ENCODE results near the gene MACROD2. TPM values are rescaled to one million over a fixed set of nuclear protein-coding genes. Genes with fewer than 3 reads are reported as not detected.
A peak's percentile ranks its signal among the peaks of the same experiment; 100 is the strongest.

MACROD2 gene
- total RNA-seq, 1 experiment from 2014 or later, result 1.6 TPM

DNA sequence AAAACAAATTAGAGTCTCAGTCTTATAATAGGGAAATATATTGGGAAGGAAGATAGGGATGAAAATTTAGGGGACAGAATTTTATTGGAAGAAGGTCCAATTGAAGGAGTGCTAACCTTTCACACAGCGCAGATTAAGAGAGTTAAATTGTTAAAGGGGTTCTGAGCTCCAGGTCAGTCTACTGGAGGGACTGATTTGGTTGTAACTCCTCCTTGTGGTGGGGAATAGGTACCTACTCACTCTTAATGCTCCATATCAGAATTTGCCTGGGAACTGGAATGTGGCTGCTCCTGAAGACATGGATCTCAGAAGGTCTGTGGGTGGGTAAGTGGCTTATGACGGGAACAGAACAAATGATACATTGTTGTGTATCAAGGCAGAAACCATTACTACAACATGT lies 198.6 kb downstream of the MACROD2 start:
- no peak overlapping the region for H2BK15ac ChIP-seq (ENCODE audit: low read depth, low read length)
- no peak overlapping the region for H3K9ac ChIP-seq (ENCODE audit: extremely low read depth, insufficient read length, low read length)
- H3K27ac ChIP-seq (ENCODE audit: insufficient read length, low read depth, low read length), result no peak overlapping the region
- no peak overlapping the region for H4K91ac ChIP-seq (ENCODE audit: insufficient read length, low read depth, low read length)
- H3K79me1 ChIP-seq (ENCODE audit: insufficient read depth, low read depth, low read length, poor library complexity, severe bottlenecking), result no peaks in the 10 kb centered on the region
- H4K20me1 ChIP-seq (ENCODE audit: control insufficient read depth, insufficient read depth, insufficient read length), result no peaks in the 10 kb centered on the region
- no peaks in the 10 kb centered on the region for H3K9me3 ChIP-seq (ENCODE audit: control insufficient read depth, low read depth, low read length)
- Mint-ChIP-seq H3K27me3 (ENCODE audit: low read depth) (no peaks in the 10 kb centered on the region), H3K36me3 (ENCODE audit: insufficient read depth in 1 of 3, low read depth in 3 of 3) (no peaks in the 10 kb centered on the region), H3K4me1 (peaks cover 0 to 6% of the 10 kb centered on the region in 2 experiments; a peak in 2 of 4 replicates), H3K9me3 (no peaks in the 10 kb centered on the region), H3K27ac (no peak overlapping the region), H3K4me3 (no peak overlapping the region)
- no peak overlapping the region for H3K4ac ChIP-seq (ENCODE audit: low read depth, low read length)
- no CpG with 5 or more reads among the region's 2 CpGs for WGBS (ENCODE audit: extremely low coverage, insufficient read length, low lambda C conversion rate)
- H3K18ac ChIP-seq (ENCODE audit: insufficient read length, low read depth, low read length), result no peak overlapping the region
- no peak overlapping the region for H3T11ph ChIP-seq (ENCODE audit: low read length)
- no peak overlapping the region for H4K5ac ChIP-seq (ENCODE audit: insufficient read length, low read depth, low read length)
- H3K27me3 ChIP-seq (ENCODE audit: insufficient read depth, low read length), result no peaks in the 10 kb centered on the region; the same call in 1 of the 2 replicates
- no peak overlapping the region for H3K14ac ChIP-seq (ENCODE audit: insufficient read depth, low read length)
- no peaks in the 10 kb centered on the region for H3K23me2 ChIP-seq (ENCODE audit: insufficient read length, low read depth, low read length, poor library complexity, severe bottlenecking)
- H3K56ac ChIP-seq (ENCODE audit: insufficient read length, low read depth, low read length), result no peak overlapping the region
- no peak for DNase-seq
- H2AK5ac ChIP-seq (ENCODE audit: insufficient read length, low read length), result no peak overlapping the region
- no peak overlapping the region for H3K4me2 ChIP-seq (ENCODE audit: insufficient read depth, insufficient read length, low read length)
- TF ChIP-seq, protein P1, sequence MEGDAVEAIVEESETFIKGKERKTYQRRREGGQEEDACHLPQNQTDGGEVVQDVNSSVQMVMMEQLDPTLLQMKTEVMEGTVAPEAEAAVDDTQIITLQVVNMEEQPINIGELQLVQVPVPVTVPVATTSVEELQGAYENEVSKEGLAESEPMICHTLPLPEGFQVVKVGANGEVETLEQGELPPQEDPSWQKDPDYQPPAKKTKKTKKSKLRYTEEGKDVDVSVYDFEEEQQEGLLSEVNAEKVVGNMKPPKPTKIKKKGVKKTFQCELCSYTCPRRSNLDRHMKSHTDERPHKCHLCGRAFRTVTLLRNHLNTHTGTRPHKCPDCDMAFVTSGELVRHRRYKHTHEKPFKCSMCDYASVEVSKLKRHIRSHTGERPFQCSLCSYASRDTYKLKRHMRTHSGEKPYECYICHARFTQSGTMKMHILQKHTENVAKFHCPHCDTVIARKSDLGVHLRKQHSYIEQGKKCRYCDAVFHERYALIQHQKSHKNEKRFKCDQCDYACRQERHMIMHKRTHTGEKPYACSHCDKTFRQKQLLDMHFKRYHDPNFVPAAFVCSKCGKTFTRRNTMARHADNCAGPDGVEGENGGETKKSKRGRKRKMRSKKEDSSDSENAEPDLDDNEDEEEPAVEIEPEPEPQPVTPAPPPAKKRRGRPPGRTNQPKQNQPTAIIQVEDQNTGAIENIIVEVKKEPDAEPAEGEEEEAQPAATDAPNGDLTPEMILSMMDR (conservative IDR thresholded peaks at IDR 0.05), result peak; percentile 54
- no peak overlapping the region for H2BK5ac ChIP-seq (ENCODE audit: insufficient read length, low read length)
- H2BK20ac ChIP-seq (ENCODE audit: low read depth, low read length, poor library complexity, severe bottlenecking), result no peak overlapping the region
- no peak overlapping the region for H2AFZ ChIP-seq (ENCODE audit: low read length)
- no peaks in the 10 kb centered on the region for H3K4me1 ChIP-seq (ENCODE audit: insufficient read depth, low read length)
- no peaks in the 10 kb centered on the region for H3K79me2 ChIP-seq (ENCODE audit: insufficient read depth, low read length)
- H2BK120ac ChIP-seq (ENCODE audit: low read depth, low read length, poor library complexity, severe bottlenecking), result no peak overlapping the region
- H3K23ac ChIP-seq (ENCODE audit: insufficient read length, low read depth, low read length), result no peak overlapping the region
- H2BK12ac ChIP-seq (ENCODE audit: insufficient read length, low read depth, low read length), result no peak overlapping the region
- H4K8ac ChIP-seq (replicated peaks; ENCODE audit: insufficient read length, low read depth, low read length), result no peak overlapping the region

Measured in H9 (cell line).